Endometrial microvascular endothelial cells (primary cell): ENCODE data around the gene HDDC3. TPM values are rescaled to one million over a fixed set of nuclear protein-coding genes. Genes with fewer than 3 reads are reported as not detected.
"Not testable (repeated sequence)": the region's sequence is repeated elsewhere in the genome, so short reads cannot be mapped to it uniquely, and the experiment has no call there.

ENCODE experiments used
- in situ Hi-C: cut with HindIII; loops from 2 replicates; pipeline ENCODE4 v1.10.0; 2017; ENCODE audit warnings: low sequenced_read_pairs, low pct_unique_long_range_greater_than_20kb; ENCODE audit errors: inconsistent ontology term
- total RNA-seq: library from RNA; depleted of rRNA; stranded (reverse); fragments of >200 nt; gene quantifications from one replicate; pipeline ENCODE4 v1.2.3, GENCODE V29; 2015; ENCODE audit errors: inconsistent ontology term

Gene HDDC3
- total RNA-seq, 1 donor from 2014 or later: 49.6 TPM

DNA sequence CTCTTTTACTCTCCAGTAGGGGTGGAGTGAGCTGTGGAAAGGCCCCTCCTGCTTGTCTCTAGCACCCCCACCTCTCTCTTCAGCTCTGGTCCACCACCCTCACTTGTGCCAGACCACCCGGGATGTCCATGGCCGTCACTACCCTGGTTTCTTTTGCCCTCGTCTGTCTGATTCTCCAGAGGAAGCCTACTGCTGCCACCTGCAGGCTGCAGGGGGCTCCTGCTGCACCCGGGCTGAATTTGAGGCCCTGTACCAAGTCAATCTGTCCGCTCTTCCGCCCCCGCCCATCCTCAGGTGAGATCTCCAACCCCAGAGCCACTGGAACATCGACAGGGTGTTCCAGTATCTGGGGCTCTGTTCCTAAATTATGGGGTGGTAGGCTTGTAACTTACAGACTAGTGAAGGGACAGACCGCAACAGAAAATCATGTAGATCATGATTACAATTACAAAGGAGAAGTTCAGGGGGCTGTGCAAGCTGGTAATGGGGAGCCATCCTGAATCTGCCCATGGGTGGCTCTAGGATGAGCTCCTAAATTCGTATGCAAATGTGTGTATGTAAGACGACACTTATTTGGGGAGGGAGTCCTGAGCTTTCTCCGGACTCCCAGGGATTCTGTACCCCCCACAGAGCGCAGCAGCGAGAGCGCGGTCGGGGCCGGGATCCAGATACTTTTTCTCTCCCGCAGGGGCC lies 2.1 kb upstream of the HDDC3 start:
- in situ Hi-C loops: no loop called here

DNA sequence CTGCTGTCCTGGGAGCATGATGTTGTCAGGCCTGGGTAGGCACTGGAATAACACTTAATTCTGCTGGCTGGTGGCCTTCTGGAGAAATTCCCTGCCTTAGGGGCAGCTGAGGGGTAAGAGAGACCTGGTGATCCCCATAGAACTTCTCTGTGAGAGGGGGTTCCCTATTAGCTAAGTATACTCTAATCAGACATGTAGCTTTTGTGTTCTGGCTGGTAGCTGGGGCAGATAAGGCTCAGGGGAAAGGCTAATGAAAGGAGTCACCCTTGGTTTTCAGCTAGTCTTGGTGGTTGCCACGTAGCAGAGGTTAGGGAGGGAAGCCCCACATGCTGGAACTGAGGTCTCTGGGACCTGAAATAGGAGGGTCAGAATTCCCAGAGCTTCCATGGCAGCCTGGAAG lies 952 bp upstream of the HDDC3 start:
- in situ Hi-C loops: no loop called here

DNA sequence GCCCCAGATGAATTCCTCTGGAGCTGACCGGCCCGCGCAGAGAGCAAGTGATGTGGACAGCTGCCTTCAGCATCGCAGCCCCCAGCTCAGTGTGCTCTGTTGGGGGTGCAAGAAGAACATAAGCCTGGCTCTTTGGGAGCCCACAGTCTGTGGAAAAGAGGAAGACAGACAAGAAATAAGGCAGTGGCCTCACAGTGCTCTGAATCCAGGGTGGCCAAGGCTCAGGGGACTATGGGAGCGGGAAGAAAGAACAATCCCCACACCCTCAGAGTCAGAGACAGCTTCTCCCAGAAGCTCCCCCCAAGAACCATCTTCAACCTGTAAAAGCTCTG lies 277 bp upstream of the HDDC3 start:
- in situ Hi-C loops: no loop called here

DNA sequence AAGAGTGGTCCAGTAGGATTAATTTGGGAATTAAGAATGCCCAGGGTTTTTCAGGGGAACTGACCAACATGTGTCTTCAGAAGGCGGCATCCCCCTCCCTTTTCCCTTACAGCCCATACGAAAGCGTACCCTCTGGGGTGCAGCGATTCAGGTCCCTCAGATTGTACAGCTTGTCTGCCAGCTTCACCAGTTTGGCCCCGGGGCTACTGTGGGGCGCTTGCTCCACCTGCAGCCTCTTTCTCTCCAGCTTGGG lies 848 bp downstream of the HDDC3 start:
- in situ Hi-C loops: no loop called here

DNA sequence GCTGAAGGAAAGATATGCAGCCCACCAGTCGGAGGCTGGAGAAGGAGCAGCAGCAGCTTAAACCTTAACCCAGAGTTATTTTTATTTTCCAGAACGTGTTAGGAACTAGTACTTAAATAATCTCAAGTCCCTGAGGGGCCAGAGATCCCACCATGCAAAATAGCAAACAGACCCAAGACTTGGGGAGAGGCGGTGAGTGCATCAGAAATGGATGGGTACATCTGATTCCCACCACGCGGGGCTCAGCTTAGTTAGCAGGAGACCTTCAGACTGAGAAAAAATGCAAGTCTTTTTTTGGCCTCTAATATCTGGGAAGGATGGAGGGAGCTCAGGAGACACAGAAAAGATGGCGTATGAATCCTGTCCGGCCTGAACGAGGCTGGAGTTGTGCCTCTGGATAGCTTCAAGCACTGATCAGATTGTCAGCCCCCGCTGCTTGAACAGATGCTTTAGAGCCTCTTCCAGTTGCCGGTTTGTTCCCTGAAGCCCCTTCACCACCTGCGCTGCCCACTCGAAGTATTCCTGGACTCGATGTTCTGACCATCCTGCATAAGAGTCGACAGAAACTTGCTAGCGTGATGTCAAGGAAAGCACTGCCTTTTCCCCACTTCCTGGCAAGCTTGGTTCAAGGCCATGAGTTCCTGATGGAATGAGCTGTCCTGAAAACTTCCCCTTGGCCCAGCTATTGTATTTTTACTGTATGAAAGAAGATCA lies 1.3 kb downstream of the HDDC3 start:
- in situ Hi-C loops: no loop called here

DNA sequence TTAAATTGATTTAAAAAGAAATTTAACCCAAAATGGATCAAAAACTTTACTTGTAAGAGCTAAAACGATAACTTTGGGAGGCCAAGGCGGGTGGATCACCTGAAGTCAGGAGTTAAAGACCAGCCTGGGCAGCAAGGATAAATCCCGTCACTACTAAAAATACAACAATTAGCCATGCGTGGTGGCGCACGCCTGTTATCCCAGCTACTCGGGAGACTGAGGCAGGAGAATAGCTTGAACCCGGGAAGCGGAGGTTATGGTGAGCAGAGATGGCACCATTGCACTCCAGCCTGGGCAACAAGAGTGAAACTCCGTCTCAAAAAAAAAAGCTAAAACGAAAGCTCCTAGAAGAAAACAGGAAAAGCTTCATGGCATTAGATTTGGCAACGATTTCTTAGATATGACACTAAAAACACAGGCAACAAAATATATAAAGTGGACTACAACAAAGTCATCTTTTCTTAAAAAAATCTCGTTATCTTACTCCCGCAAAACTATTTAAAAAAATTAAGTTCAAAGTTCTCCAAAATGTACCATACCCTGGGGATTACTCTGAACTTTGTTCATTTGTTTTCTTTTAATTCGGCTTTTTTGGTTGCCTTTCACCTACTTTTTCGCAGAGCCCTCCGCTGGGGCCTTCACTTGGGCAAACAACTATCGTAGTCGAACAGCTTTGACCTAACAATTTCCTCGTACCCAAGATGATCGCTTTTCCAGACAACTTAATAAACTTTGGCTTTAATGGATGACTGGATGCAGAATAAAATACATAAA lies 2.9 kb downstream of the HDDC3 start:
- in situ Hi-C loops: no loop called here

DNA sequence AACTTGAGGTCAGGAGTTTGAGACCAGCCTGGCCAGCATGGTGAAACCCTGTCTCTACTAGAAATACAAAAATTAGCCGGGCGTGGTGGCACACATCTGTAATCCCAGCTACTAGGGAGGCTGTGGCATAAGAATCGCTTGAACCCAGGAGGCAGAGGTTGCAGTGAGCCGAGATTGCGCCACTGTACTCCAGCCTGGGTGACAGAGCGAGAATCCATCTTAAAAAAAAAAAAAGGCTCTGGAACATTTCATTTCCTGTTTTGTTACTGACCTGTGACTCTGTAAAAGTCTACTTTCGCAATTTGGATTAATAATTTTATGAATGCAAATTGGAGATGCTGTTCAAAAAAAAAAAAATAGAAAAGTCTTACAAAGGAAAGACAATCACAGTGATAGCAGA lies 4.2 kb downstream of the HDDC3 start:
- in situ Hi-C loops: not testable (repeated sequence)

DNA sequence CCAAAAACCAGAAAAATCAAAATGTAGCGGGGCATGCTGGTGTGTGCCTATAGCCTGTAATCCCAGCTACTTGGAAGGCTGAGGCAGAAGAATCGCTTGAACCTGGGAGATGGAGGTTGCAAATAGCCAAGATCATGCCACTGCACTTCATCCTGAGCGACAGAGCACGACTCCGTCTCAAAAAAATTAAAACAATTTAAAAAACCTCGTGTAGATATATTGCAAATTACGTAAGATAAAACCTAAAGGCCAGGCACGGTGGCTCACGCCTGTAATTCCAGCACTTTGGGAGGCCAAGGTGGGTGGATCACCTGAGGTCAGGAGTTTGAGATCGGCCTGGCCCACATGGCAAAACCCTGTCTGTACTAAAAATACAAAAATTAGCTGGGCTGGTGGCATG lies 5.6 kb downstream of the HDDC3 start:
- in situ Hi-C loops: not testable (repeated sequence)

DNA sequence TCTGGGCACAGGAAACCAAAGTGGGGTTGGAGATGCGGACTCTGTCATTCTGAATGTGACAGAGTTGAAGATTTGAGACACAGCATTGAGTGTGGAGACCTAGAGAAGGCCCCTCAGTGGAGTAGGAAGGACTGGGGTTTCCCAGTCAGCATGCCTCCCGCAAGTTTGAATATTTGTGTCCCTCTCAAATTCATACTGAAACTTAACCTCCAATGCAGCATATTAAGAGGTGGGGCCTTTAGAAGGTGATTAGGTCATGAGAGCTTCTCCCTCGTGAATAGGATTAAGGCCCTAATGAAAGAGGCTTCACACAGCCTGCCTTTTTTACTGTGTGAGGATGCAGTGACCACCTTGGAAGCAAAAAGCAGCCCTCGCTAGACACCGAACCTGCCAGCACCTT lies 8.0 kb downstream of the HDDC3 start:
- in situ Hi-C loops: no loop called here

DNA sequence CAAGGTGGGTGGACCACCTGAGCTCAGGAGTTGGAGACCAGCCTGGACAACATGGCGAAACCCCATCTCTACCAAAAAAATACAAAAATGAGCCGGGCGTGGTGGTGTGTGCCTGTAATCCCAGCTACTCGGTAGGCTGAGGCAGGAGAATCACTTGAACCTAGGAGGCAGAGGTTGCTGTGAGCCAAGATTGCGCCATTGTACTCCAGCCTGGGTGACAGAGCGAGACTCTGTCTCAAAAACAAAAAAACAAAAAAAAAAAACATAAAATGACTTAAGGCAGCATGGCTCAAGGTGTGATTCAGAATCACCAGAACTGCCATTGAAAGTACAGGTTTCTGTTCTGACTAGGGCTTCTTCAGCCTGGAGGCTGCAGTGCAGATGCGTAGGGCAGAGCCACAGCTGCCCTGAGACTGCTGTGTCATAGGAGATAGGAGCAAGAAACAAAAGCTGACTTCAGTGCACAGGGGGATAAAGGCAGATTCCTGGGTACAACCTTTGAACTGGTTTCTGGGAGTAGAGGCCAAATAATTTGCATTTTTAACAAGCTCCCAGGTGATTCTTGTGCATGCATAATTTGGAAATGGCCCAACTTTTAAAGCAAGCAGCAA lies 9.5 kb downstream of the HDDC3 start:
- in situ Hi-C loops: not testable (repeated sequence)

DNA sequence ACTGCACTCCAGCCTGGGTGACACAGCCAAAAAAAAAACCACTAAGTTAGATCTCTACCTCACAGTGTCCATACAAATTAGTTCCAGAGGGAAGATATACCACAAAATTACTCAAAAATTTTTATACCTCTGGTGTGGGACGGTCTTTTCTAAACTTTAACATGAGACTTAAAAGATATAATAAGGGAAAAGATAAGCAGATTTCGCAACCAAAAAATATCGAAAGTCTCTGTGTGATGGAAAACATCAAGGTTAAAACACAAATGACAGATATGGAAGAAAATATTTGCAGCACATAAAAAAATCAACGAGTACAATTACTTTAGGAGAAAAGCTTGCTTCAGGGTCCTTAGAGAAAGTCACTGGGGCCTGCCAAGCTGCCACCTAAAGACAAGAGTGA lies 10.5 kb downstream of the HDDC3 start:
- in situ Hi-C loops: no loop called here

DNA sequence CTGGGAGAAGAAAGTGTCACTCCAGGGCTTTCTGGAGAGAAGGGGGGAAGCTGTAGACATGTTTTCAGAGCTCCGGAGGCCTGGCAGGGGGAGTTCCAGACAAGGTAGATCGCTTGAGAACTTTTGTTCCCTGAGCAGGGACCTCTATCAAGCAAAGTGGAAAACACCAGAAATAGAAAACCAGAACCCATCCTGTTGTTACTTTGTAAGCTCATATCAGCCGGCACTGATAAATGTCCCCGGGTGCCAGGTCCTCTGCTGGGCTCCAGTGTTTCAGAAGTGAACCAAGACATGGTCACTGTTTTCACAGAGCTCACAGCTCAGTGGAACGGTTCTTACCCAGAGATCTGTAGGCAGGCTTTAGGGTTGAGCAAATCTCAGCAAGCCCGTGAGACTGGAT lies 13.5 kb downstream of the HDDC3 start:
- in situ Hi-C loops: no loop called here

DNA sequence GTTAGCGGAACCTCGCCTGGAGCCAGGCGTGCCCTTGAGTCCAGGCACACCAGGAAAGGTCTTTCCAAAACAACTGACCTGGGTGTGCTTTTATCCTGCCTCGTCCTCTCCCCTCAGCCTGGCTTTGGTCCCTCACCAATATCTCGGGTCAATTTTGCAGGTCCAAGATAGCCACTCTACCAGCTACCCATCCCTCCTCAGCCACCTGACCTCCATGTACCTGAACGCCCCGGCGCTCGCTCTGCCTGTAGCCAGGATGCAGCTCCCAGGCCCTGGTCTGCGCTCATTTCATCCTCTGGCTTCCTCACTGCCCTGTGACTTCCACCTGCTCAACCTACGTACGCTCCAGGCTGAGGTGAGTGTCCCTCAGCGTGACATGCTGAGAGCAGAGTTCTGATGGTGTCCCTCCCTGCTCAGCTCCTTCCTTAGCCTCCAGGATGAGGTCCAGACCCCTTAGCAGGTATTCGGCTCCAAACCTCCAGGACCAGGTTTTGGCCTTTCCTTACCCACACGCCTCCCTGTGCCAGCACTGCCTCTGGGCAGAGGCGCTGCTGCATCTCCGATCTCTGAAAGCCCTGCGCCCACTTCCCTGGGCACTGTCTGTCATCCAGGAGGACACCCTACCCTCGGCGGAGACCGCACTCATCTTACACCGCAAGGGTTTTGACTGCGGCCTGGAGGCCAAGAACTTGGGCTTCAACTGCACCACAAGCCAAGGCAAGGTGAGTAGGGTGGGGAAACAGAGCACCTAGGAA lies 14.1 kb downstream of the HDDC3 start:
- in situ Hi-C loops: no loop called here

DNA sequence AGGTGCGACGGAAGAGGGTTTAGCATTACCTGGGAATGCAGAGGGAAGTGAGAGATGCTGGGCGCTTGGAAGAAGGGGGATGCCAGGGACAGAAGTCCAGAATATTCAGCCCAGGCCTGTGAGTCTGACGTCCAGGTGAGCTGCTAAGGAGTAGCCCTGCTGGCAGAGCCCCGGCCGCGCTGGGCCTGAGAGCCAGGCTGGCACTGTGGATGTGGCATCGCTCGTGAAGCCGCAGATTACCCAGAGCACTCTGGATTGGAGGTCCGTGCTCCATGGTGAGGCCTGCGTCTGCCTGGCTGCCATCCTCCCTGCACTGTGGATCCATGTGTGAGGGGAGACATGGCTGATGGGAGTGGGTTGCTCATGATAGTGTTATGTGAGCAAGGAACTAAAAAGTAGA lies 14.8 kb downstream of the HDDC3 start:
- in situ Hi-C loops: no loop called here

DNA sequence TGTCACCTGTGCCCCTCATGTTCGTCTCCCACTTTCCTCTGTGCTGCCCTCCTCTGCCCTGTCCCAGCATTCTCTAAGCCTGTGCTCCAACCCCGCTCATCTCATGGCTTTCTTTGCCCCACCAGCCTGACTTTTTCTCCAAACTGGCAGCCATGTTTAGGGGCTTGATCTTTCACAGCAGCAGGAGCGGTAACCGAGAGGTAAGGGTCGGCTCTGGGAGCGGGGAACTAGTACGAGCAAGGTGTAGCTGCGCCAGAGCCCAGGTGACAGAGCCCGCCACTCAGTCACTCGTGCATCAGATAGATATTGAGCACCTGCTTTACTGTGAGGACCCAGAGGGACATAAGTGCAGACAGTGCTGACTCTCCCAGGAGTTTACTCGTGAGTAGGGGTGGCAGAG lies 15.9 kb downstream of the HDDC3 start:
- in situ Hi-C loops: no loop called here

DNA sequence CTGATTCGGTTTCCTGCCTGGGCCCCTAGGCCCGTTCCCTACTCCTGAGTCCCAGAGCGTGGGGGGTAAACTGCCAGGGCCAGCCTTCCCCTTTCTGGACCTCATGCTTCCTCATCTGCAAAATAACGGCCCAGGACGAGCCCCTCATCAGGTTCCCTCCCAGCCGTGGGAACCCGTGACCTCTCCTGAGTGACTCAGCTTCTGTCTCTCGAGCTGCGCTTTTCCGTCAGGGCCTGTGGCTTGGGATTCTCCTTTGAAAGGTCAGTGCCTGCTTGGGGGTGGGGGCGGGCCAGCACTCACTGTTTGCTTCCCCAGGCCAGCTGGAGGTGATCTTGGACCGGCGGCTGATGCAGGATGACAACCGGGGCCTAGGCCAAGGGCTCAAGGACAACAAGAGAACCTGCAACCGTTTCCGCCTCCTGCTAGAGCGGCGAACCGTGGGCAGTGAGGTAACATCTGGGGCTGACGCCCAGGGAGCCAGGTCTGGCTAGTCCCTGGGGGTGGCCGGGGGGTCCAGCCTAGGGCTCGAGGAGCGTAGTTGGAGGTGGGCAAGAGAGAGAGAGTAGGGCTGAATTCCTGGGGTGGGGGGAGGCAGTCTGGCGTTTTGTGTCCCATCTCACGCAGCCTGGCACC lies 16.4 kb downstream of the HDDC3 start:
- in situ Hi-C loops: no loop called here

DNA sequence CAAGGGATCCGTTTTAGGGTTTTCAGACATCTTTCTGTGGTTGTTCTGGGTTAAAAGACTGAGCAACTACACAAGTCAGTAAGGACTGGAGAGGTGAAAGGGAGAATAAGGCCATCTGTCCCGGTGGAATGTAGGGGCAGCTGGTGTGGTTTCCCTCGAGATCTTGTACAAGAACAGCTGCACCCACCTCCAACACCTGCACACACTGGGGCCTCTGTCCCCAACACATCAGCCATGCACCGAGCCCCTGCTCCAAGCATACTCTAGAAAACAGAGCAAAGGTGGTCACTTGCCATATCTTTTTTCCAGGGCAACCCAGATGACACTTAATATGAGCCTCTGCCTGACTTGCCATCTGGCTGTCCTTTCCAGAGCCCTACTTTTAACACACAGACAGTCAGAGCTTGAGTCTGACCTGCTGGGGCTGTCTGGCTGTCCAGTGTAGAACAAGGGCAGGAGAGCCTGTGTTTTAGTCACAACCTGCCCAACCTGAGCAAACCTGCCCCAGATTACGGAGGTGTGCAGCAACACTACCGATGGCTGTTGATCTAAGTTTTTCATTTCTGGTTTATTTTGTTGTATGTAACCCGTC lies 17.0 kb downstream of the HDDC3 start:
- in situ Hi-C loops: no loop called here

DNA sequence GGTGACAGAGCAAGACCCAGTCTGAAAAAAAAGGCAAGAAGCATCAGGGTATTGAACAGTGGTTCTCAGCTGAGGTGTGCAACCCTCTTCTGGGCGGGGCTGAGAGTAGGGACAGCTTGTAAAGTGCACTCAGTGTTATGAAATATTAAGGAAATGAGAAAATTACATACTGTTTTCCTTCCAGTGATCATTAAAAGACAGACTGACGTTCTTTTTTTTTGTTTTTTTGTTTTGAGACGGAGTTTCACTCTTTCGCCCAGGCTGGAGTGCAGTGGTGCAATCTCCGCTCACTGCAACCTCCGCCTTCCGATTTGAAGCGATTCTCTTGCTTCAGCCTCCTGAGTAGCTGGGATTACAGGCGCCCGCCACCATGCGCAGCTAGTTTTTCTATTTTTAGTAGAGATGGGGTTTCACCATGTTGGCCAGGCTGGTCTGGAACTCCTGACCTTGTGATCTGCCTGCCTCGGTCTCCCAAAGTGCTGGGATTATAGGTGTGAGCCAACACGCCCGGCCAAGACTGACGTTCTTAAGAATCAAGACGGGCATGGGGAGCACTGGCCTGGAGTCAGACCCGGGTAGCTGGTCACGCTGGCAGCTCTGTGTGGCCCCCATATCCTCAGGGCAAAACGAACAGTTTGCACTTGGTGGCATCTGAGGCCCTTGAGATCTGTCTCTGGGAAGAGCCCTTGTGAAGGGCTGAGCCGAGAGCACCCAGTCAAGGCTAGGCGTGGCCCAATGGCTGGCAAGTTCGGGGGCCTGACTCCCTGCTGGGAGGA lies 17.9 kb downstream of the HDDC3 start:
- in situ Hi-C loops: no loop called here
